HT-29 (cell line): Measurements from ENCODE around the gene MARCHF10. TPM values are rescaled to one million over a fixed set of nuclear protein-coding genes. Genes with fewer than 3 reads are reported as not detected.
A peak's percentile ranks its signal among the peaks of the same experiment; 100 is the strongest.

Source experiments
- DNase-seq: peaks from one replicate; pipeline ENCODE4 v3.0.0-alpha.2; 2015; ENCODE audit warnings: low spot score
- total RNA-seq: library from RNA; depleted of rRNA; stranded (reverse); fragments of >200 nt; shearing (Covaris generic); gene quantifications from 2 replicates; pipeline ENCODE4 v1.2.3, GENCODE V29; 2014

MARCHF10 gene
- total RNA-seq, 1 experiment from 2014 or later: not detected

DNA sequence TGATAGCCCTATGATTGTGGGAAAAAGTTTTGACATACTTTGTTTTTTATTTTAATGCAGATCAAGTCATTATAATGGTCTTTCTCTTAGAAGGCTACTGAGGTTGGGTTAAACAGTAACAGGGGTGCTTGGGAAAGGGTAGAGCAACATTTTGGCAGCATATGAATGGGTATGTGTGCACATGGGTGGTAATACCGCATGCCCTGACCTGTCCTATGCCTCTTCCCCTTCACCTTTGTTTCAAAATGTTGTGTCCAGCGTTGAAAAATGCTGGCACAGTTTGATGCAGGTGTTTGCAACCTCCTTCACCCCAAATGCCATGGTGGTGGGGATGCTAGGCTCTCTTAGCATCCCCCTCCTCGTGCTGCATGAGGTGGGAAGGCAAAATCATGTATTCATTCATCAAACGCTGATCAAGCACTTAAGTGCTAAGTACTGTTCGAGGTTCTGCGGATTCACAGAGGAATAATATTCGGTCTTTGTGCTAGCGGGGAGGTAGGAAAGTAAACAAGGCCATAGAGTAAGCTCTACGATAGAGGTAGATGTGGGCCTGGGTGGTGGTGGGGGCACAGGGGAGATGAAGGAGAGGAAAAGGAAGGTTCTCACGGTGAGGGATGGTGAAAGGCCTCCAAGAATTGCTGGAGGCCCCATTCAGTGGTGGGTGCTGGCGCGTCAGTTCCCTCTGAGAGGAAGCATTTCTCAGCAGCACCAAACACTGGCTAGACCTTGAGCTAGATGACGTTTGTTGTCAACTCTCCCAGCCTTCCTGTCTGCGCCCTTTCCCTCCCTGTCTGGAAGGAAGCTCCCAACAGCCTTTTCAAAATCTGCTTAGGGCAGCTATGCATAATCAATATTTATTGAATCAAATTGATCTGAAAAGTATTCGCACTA lies 13.3 kb upstream of the MARCHF10 start:
- DNase-seq: no peak

DNA sequence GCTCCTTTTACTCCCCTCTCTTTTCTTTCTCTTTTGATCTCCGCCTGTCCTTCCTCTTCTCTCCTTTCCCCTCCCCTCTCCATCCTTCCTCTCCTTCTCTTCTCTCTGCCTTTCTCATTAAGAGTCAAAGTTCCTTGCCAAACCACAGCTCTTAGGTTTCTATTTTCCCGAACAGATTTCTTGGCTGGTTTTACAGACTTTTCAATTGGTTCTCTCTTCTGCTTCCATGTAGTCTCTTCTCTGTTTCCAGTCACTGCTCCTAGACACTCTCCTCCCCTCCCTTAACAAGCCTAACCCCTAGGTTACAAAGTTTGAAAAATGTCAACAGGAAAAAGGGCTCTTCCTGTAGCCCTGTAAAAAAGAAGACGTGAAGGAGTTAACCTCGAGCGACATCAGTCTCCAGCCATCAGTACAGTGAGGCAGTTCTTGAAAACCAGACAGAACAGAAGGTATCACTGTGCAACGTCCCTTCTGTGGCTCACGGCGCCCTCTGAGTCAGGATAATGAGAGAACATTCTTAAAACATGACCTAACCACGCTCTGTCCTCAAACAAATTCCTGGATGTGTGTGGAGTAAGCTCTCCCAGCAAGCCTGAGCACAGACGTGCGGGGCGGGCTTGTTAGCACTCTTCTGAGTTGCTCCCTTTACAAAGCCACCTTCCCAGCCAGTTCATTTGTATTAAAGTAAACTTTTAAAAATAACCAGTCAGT lies 11.6 kb upstream of the MARCHF10 start:
- peak; percentile 58 for DNase-seq

DNA sequence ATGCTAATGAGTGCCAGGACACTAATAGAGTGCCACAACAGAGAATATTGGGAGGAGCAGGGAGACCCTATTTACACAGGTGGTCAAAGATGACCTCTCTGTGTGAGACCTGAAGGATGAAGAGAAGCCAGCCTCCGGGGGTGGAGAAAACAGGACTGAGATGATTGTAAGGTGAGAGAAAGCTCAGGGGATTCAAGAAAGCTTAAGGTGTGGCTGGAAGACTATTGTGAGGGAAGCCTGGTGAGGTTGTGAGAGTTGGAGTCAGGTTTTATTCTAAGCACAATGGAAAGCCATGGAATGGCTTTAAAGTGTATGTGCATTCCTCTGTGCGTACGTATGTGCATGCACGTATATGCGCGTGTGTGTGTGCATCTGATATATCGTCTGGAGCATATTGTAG lies 10.4 kb upstream of the MARCHF10 start:
- DNase-seq: no peak

DNA sequence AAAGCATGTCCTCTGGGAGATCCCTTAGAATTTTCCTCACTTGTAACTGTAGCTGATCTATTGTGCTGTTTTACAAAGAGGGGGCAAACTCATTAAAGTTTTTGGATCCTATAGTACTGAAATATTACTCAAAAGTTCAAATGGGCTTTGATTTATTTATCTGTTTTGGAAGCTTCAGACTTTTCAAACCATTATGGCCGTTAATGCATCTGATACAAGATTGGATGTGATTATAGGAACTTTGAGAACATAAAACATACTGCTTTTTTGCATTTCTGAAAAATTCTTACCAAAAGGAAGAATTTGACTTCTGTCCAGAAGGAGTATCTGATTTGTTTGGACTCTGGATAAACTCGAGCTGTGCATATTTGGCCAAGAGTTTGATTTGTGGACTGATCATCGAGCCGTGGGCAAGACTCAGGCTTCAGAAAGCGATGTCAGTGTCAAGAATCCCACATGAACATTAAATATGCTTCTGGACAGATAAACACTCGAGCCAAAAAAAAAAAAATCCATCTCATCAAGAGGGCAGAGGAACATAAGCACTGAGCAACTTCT lies 8.2 kb upstream of the MARCHF10 start:
- DNase-seq: no peak

DNA sequence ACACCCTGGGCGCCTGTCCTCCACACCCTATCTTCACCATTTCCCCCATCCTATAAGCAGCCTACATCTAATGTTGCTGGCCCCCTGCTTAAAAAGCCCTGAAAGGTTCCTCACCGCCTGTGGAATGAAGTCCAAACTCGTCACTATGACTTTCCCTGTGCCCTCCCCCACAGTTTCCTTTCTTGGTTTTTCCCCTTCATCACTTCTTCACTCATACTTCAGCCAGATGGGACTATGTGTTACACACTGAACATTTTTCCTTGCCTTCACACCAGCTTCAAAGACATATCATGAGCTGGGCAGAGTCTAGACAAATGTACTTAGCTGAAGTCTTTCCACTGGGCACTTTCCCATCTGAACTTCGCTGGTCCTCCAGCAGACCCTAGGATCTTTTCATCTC lies 1.5 kb upstream of the MARCHF10 start:
- DNase-seq: no peak

DNA sequence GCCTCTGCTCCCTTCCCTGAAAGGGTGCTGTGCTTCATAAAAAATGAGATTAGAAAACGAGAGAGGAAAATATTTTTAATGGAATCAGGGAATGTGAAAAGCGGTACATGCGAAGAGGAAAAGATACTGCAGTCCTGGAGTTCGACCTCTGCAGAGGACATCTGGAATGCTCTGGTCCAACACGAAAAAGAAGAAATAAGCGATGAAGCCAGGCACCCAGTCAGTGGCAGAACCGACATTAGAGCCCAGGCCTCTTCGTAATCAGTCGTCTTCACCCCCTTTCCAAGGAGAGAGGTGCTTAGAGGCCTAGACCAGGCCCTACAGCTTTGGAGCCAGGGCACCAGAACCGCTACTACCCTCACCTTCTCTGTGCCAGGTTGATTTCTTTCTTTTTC lies 459 bp upstream of the MARCHF10 start:
- DNase-seq: no peak

DNA sequence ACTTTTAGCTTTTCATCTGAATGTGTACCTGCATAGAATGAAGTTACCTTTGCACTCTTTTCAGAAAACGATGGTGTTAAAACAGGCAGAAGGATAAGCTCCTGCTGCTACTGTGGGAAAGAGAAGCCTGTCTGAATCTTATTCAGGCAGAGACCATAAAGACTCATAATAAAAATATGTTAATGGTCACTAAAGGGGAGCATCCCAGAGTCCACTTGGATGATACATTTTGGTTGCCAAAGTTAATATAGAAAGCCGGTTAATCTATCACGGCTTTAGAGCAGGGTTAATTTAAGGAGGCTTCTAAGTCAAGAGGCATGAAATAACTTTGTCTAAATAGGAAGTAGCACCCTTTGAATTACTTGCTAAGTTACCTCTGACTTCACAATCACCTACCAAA lies 2.9 kb downstream of the MARCHF10 start:
- DNase-seq: no peak

DNA sequence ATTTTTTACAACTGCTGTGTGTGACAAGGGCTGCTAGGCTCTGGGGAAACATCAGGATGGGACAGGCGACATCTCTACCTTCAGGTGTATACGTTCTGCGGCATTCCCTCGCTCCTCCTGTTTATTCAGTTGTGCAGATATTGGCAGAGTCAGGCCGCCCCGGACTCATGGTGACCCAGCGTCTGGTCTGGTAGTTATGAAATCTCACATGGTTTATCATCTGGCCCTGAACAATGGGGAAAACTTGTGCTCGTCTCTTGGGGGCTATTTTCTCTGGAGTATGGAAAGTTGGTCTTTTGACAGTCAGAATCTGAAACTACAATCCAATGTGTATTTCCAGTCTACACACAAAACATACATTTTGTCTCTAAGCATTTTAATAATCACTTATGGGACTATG lies 3.3 kb downstream of the MARCHF10 start:
- no peak for DNase-seq

DNA sequence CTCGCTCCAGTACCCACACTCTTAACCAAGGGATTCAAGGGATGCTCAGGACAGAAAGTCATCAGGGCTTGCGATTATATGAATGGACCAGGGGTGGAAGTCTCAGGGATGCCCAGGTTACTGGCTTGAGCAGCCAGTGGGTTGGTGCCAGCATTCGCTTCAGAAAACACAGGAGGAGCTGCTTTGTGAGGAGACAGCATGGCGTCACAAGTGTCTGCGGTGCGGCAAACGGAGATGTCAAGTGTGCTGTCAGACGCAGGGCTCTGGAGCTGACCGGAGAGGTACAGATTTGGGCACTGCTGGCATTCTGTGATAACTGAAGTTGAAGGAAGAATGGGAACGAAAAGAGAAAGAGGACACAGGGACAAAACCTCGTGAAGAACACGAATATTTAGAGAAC lies 4.1 kb downstream of the MARCHF10 start:
- no peak for DNase-seq

DNA sequence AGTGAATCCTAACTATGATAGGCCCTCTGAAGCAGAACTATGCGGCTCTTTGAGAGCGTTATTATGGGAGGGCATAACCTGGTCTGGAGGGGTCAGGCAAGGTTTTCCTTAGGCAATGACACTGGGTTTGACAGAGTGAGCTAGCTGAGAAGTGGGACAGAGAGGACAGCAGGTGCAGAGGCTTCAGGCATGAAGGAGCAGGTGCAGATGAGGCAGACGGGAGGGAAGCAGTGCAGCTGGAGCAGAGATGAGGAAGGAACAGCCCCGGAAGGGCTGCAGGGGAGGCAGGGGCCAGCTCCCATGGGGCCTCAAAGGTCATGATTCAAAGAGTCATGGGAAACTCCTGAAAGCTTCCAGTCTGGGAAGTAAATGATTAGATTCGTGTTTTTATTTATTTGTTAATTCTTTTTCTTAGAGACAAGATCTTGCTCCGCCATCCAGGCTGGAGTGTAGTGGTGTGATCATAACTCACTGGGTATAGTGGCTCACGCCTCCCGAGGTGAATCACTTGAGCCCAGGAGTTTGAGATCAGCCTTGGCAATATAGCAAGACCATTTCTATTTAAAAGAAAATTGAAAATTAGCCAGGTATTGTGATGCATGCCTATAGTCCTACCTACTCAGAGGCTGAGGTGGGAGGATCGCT lies 5.4 kb downstream of the MARCHF10 start:
- DNase-seq: no peak

DNA sequence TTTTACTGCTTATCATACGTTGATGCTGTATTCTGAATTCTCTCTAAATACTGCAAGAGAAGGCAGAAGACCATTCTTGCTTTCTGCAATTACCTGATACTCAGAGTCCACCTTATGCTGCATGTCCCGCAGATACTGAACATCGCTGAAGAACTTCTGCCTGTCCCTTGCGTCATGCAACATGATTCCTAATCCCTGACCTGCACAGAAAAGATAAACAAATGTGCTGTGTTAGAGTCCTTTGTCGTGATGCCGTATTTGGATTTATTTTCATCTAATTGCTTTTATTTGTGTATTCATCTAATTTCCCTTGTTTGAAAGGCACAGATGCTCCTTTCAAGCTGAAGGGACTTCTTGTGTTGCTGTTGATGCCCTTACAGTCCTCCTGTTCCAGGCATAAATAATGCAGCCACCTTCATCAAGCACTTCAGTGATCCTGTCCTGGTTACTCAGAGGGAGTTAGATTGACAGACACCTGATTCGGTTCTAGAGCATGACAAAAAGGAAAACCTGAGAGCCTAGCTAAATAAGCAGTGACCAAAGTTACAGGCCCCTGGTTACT lies 6.5 kb downstream of the MARCHF10 start:
- DNase-seq: no peak

DNA sequence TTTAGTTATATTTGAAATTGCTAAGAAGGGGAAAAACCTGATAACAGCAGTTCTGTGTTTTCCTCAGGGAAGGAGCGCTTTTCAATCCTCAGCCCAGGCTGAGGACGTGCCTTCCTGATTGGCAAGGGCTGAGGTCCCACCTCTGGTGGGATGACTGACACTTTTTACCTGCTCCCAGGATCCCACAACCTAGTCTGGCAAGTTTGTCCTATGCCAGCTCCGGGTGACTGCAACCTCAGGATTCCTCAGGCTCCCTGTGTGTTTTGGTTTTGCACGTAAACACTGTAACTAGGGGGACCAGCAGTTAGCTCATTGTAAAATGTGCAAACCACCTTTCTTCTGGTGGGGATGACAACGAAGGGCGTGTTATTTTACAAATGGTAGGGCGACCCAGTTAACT lies 7.5 kb downstream of the MARCHF10 start:
- peak; percentile 62 for DNase-seq

DNA sequence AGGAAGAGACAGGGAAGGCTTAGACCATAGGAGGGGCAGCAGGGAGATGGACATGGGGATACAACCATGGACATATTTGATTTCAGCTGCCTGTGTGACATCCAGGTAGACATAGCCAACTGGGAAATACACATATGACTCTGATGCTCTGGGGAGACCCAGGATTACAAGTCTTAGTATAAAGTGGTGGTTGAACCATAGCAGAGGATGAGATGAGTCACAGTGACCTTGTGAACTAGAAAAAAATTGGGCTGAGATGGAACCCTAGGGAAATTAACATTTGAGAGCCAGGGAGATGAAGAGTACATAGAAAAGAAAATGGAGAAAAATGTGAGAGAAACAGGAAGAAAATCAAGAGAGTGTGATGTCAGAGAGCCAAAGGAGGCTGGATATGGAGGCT lies 10.2 kb downstream of the MARCHF10 start:
- no peak for DNase-seq

DNA sequence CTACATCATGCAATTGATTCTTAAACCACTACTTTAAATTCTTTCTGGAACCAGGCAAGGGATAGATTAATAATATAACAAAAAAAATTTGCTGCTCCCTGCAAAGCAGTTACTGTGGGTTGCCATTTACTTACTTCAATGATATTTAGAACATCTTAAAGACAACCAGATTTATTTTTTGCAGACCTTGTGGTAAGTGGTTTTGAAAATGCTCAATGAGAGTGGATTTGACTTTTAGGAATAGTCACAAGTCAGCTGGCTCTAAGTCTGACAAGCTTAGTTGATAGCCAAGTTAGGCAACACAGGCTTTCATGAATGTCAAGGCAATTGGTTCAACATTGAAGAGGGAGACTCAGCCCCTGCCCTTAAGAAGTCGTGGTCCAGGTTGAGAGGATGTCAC lies 11.8 kb downstream of the MARCHF10 start:
- no peak for DNase-seq

DNA sequence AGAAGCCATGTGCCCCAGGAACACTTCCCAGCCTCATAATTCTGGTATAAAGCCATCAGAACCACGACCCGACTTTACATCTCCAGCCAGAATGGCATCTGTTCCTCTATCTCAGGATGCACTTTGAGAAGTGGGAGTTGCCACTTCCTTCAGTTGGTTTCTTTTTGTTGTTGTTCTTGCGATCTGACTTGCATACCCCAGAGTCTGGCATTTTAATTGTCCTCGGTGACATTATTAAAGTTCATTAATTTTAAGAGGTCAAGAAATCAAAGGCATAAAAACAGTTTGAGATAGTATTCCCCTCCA lies 13.5 kb downstream of the MARCHF10 start:
- DNase-seq: no peak

DNA sequence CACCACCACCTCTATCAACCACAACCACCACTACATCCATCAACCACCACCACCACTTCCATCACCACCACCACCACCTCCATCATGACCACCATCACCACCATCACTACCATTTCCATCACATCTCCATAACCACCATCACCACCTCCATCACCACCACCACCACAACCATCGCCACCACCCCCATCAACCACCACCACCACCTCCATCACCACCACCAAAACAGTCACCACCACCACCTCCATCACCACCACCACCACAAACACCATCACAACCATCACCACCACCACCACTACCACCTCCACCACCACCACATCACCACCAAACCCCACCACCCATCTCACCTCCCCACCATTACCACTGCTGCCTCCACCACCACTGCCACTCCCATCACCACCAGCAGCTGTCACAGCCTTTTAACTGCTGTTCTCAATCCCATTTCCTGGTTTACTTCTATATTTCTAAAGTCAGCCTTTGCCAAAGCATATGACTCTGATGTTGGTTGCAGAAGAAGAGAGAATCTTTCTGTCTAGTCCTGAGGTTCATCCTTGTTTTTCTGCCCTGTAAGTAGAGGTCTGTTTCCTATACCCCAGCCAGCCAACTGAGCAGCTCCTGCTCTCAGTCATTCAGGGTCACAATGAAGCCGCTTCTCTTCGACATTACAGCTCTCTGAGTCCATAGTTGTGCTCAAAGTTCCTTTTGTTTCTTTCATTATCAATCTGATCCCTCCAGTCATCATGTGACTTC lies 14.0 kb downstream of the MARCHF10 start:
- no peak for DNase-seq

DNA sequence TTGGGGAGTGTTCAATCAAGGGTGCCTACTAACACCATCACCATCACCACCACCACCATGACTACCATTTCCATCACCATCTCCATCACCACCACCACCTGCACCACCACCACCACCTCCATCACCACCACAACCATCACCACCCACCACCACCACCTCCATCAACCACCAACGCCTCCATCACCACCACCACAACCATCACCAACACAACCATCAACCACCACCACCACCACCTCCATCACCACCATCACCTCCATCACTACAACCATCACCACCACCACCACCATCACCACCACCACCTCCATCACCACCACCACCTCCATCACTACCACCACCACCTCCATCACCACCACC lies 15.7 kb downstream of the MARCHF10 start:
- DNase-seq: no peak

DNA sequence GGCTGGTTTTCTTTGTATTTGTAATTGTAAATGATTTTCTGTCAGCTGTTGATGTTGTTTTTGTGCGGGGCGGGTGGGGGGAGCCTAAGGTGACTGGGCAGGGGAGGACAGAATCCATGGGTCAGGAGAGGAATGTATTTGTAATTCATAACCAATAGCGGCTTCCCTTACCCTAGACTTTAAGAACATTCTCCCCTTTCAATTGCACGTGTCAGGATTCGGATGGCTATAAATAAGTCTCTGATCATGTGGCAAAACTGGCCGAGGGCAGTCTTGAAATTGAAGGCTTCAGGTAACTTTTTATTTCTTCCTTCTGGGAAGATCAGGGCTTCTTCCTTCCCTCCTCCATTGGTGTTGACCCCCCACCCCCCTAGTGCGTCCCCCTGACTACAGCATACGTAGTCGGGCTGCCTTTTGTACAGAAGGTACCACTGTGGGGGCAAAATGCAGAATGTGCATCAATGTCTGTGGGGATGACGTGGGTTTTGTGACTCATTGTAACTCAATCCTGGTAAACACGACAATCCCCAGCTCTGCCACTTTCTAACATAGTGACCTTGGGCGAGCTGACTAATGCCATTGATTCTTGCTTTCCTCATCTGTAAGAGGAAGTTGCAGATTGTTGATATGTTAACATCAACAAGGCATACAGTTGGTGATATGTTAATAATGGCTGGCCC lies 16.2 kb downstream of the MARCHF10 start:
- DNase-seq: no peak

DNA sequence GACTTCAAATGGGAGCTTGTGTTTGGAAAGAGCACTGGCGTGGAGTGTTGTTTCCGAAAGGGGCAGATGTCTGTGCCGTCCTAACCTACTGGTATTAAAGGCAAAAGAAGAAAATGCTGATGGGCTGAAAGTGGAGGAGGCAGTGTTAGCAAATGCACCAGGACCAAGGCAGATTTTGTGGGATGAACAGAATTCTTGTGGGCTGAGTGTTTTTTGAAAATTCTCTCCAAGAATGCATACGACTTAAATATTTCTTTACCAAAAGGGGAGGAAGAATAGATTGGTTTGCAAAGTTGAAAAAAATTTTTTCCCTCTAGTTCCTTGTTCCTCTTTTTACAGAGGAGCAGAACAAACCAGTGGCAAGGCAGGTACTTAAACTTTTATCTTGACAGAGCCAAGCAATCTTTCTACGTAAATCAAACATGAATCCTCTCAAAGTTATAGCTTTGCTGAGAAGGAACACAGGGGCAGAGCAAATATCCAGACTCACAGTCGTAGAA lies 16.8 kb downstream of the MARCHF10 start:
- no peak for DNase-seq

DNA sequence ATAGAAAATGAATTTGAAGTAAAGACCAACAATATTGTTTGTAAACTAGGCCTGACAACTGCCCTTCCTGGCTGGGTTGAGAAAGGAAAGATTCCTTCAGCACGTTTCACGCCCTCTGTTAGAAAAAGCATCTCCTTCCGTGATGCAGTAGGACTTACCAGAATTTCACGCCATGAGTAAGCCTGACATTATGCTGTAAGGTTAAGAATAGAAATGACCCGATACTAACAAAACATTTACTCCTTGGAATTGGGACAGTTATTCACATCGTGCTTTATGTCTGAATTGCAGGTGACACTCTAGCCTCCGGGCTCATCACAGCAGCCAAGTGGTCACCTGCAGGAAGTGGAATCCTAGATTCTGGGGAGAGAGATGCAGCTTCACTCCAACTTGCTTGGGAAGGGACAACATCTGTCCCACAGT lies 17.5 kb downstream of the MARCHF10 start:
- DNase-seq: no peak

DNA sequence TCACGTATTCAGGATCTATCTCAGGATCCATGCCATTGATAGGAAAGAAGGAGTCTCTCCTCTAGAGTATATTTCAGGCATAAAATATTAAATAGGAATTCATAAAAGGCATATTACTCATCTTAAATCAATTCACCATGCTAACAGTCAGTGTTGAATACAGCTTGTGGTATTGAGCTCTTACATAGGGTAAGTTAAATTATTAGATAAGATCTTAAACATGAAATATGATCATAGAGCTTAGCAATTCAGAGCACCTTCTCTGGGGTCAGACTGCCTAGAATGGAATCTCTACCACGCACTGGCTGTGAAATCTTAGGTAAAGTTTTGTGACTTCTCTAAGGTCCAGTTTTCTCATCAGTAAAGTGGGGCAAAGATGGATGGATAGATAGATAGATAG lies 20.7 kb downstream of the MARCHF10 start:
- no peak for DNase-seq
